ENCODE measurements around the gene PCBP3.
"Not testable (repeated sequence)": the region's sequence is repeated elsewhere in the genome, so short reads cannot be mapped to it uniquely, and the experiment has no call there.

The PCBP3 gene

DNA sequence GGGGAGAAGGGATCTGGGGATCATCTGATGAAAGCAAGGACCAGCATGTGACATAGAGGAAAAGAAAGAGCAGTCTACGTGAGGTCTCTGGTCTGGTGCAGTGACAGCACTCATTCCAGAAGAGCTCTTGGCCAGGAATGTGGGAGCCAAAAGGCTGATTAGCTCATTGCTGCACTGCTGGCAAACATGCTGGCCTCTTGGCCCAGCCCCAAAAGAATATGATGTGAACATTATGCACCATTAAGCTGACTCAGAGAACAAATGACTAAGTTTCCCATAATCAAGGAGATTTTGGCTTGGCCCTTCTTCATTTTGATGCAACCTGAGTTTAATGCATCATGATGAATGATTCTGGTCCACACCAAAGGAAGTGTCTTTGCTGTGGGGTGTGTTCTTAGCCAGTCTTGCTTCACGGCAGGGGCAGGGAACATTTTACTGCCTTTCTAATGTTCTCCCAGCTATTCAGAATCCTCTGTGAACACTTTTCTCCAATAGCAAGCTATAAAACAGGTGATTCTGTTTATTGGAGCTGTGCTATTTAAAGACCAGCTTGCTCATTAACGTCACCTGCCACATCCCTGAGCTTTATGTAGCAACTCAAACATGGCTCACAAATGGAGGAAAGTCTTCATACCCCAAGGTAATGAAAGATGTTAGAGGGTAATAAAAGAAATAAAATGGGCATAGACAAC is 55.1 kb downstream of the PCBP3 start:
- Histone ChIP-seq H3K27me3 (ENCODE audit: insufficient read depth, low read length) (peaks cover 3% of the 10 kb centered on the region), H3K4me1 (ENCODE audit: insufficient read depth, low read length) (no peaks in the 10 kb centered on the region), H2AFZ (ENCODE audit: low read depth, low read length) (no peak overlapping the region), H3K36me3 (ENCODE audit: insufficient read depth, low read length) (no peaks in the 10 kb centered on the region), H3K4me3 (ENCODE audit: low read length) (no peak overlapping the region), H3K9me3 (ENCODE audit: low read length) (no peaks in the 10 kb centered on the region)

DNA sequence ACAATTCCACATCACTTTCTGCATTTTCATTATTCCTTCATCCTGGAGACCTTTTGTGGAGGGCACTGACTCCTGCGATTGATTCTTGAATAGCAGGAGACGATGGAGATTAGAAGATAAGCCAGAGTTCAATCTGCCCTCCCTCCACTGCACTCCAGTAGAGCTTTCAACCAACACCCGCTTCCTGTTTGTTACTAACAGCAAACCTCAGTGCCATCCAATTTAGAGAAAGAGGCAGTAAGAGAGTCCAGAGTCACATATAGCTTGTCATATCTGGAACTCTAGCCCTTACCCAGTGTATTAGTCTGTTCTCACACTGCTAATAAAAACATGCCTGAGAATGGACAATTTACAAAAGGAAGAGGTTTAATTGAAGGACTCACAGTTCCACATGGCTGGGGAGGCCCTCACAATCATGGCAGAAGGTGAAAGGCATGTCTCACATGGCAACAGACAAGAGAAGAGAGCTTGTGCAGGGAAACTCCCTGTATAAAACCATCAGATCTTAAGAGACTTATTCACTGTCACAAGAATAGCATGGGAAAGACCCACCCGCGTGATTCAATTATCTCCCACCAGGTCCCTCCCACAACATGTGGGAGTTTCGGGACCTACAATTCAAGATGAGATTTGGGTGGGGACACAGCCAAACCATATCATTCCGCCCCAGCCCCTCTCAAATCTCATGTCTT is 55.9 kb downstream of the PCBP3 start:
- peaks cover 3% of the 10 kb centered on the region for H3K27me3 ChIP-seq (ENCODE audit: insufficient read depth, low read length)

DNA sequence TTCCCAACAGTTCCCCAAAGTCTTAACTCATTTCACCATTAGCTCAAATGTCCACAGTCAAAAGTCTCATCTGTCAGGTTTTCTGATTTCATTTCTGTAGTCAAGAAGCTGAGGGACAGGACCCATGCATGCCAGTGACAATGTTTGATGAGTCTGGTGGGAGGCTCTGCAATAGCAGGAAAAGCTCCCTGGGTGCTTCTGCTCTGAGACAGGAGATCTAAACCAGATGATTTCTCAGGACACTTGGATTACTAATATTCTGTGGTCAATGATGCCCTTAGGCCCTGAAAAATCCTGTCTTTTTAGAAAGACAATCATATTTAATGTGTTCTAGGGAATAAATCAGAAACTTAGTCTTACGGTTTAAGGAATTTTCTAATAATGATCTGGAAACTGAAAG is 56.4 kb downstream of the PCBP3 start:
- Histone ChIP-seq H3K36me3 (ENCODE audit: insufficient read depth, low read length) (no peaks in the 10 kb centered on the region), H3K9me3 (ENCODE audit: low read length) (no peaks in the 10 kb centered on the region)

More for the DNA sequence above, 55.9 kb downstream of the PCBP3 start:
- H2AFZ ChIP-seq (ENCODE audit: low read depth, low read length): no peak overlapping the region
- no peak overlapping the region for H3K4me3 ChIP-seq (ENCODE audit: low read length)
- H3K4me1 ChIP-seq (ENCODE audit: insufficient read depth, low read length): no peaks in the 10 kb centered on the region
- H3K9me3 ChIP-seq (ENCODE audit: low read length): no peaks in the 10 kb centered on the region
- H3K36me3 ChIP-seq (ENCODE audit: insufficient read depth, low read length): no peaks in the 10 kb centered on the region

DNA sequence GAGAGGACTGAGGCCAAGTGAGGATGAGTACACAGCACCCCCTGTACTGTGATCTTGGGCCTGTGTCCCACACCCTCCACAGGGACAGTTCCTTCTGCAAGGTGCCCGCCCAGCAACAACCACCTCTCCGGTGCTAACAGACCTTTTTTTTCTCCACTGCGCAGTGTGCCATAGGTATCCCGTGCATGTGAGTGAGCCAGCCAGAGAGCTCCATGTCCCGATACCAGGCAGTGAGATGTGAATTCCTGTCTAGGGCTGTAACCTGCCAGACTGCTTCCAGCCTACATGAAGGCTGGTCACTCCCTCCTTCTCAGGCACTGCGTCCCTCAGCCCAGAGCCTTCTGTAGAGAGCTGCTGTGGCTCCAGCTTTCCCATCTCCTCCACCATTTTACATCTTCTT is 56.9 kb downstream of the PCBP3 start:
- Histone ChIP-seq H3K36me3 (ENCODE audit: insufficient read depth, low read length) (no peaks in the 10 kb centered on the region), H3K27me3 (ENCODE audit: insufficient read depth, low read length) (peaks cover 3% of the 10 kb centered on the region), H3K9me3 (ENCODE audit: low read length) (no peaks in the 10 kb centered on the region), H3K4me3 (ENCODE audit: low read length) (no peak overlapping the region), H2AFZ (ENCODE audit: low read depth, low read length) (no peak overlapping the region), H3K4me1 (ENCODE audit: insufficient read depth, low read length) (no peaks in the 10 kb centered on the region)

More for the DNA sequence above, 56.4 kb downstream of the PCBP3 start:
- H3K27me3 ChIP-seq (ENCODE audit: insufficient read depth, low read length): peaks cover 3% of the 10 kb centered on the region
- no peak overlapping the region for H2AFZ ChIP-seq (ENCODE audit: low read depth, low read length)
- no peaks in the 10 kb centered on the region for H3K4me1 ChIP-seq (ENCODE audit: insufficient read depth, low read length)
- no peak overlapping the region for H3K4me3 ChIP-seq (ENCODE audit: low read length)

DNA sequence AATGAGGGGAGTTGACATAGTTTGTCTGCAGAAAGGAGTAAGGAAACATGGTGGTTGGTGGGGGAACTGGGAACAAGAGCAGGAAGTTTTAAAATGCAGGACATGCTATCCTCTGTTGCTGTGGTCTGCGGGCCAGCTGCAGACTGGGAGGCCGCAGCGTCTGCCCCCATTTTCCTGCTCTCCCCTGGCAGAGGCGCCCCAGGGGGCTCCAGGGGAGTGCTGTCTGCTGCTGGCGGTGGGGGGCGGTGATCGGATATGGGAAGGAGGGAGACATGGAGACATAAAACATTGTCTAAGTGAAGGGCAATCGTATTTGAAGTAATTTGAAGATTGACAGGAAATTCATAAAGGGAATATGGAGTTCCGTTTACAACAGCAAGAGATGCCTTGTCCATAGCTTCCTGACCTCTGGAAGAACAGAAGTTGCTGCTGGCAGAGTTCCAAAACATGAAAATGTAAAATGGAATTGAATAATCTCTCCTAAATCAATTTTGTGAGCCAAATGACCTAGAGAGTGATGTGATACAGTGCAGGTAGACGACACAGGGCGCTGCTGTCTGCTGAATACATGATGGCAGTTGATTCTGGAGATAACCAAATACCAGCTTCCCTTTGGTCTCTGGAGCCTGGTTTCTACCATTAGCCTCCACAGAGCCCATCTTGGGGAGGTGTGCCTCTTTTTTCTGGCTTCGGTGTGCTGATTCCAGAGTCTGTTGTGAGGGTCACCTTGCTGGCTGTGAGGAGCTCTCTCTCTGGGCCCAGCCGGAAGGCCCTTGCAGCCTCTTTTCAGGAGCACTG is 61.0 kb downstream of the PCBP3 start:
- H3K4me1 ChIP-seq (ENCODE audit: insufficient read depth, low read length): no peaks in the 10 kb centered on the region
- H3K4me3 ChIP-seq (ENCODE audit: low read length): no peak overlapping the region
- H2AFZ ChIP-seq (ENCODE audit: low read depth, low read length): no peak overlapping the region
- H3K36me3 ChIP-seq (ENCODE audit: insufficient read depth, low read length): no peaks in the 10 kb centered on the region
- no peaks in the 10 kb centered on the region for H3K9me3 ChIP-seq (ENCODE audit: low read length)
- no peaks in the 10 kb centered on the region for H3K27me3 ChIP-seq (ENCODE audit: insufficient read depth, low read length)

DNA sequence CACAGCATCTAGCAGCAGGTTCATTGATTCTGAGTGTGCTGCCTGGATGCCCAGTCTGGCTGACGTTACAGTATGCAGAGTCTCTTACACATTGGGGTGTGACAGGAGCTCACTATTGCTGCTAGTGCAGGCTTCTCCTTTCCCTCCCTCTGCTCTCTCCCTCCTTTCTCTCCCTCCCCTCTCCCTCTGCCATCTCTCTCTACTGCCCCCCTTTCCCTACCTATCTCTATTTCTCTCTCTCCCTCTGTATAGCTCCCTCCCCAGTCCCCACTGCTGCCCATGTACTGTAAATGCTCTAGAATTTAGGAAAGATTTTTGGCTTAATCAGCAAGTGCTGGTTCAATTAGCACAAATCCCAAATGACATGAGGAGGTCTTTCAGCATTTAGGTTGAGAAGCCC is 62.8 kb downstream of the PCBP3 start:
- H3K36me3 ChIP-seq (ENCODE audit: insufficient read depth, low read length): no peaks in the 10 kb centered on the region
- H3K27me3 ChIP-seq (ENCODE audit: insufficient read depth, low read length): no peaks in the 10 kb centered on the region
- H3K4me1 ChIP-seq (ENCODE audit: insufficient read depth, low read length): no peaks in the 10 kb centered on the region
- H3K4me3 ChIP-seq (ENCODE audit: low read length): no peak overlapping the region
- no peak overlapping the region for H2AFZ ChIP-seq (ENCODE audit: low read depth, low read length)
- H3K9me3 ChIP-seq (ENCODE audit: low read length): no peaks in the 10 kb centered on the region

DNA sequence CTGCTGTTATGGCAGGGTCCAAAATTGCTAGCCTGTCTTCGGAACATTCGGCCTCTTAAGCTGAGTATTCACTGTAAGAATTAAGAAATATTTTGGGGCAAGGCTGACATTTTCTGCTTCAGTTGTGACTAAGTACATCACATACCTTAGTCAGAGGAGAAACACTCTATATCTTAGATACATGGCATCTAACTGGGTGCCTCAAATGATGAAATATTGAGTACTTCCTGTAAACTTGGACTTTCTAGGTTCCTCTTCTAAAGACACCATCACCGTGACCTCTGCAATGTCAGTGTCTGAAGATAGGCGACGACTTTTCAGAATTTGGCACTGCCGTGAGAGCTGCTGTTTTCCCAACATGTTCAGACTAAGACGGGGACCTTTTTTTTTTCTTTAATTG is 65.6 kb downstream of the PCBP3 start:
- H3K4me1 ChIP-seq (ENCODE audit: insufficient read depth, low read length): no peaks in the 10 kb centered on the region
- H3K4me3 ChIP-seq (ENCODE audit: low read length): no peak overlapping the region
- no peaks in the 10 kb centered on the region for H3K36me3 ChIP-seq (ENCODE audit: insufficient read depth, low read length)
- H3K27me3 ChIP-seq (ENCODE audit: insufficient read depth, low read length): no peaks in the 10 kb centered on the region
- no peak overlapping the region for H2AFZ ChIP-seq (ENCODE audit: low read depth, low read length)
- H3K9me3 ChIP-seq (ENCODE audit: low read length): no peaks in the 10 kb centered on the region

DNA sequence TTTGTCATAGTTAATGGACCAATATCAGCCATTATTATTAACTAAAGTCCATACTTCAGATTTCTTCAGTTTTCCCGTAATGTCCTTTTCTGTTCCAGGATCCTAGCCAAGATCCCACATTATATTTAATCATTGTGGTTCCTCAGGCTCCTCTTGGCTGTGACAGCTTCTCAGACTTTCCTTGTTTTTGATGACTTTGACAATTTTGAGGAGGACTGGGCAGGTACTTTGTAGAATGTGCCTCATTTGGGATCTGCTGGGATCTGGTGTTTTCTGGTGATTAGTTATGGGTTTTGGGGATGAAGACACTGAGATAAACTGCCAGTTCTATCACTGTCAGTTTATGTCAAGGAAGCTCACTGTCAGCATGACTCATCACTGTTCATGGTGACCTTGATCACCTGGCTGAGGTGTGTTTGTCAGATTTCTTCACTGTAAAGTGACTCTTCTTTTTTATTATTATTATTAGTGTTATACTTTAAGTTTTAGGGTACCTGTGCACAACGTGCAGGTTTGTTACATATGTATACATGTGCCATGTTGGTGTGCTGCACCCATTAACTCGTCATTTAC is 66.3 kb downstream of the PCBP3 start:
- no peaks in the 10 kb centered on the region for H3K27me3 ChIP-seq (ENCODE audit: insufficient read depth, low read length)
- no peaks in the 10 kb centered on the region for H3K9me3 ChIP-seq (ENCODE audit: low read length)
- no peaks in the 10 kb centered on the region for H3K4me1 ChIP-seq (ENCODE audit: insufficient read depth, low read length)
- H3K36me3 ChIP-seq (ENCODE audit: insufficient read depth, low read length): no peaks in the 10 kb centered on the region
- no peak overlapping the region for H3K4me3 ChIP-seq (ENCODE audit: low read length)
- no peak overlapping the region for H2AFZ ChIP-seq (ENCODE audit: low read depth, low read length)

DNA sequence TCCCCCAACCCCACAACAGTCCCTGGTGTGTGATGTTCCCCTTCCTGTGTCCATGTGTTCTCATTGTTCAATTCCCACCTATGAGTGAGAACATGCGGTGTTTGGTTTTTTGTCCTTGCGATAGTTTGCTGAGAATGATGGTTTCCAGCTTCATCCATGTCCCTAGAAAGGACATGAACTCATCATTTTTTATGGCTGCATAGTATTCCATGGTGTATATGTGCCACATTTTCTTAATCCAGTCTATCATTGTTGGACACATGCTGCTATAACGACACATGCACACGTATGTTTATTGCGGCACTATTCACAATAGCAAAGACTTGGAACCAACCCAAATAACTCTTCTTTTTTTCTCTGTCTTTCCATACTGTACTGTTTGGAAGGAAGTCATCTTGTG is 66.8 kb downstream of the PCBP3 start:
- H3K9me3 ChIP-seq (ENCODE audit: low read length); H3K27me3 ChIP-seq (ENCODE audit: insufficient read depth, low read length); H3K4me1 ChIP-seq (ENCODE audit: insufficient read depth, low read length); H2AFZ ChIP-seq (ENCODE audit: low read depth, low read length); H3K36me3 ChIP-seq (ENCODE audit: insufficient read depth, low read length); H3K4me3 ChIP-seq (ENCODE audit: low read length): not testable (repeated sequence)

DNA sequence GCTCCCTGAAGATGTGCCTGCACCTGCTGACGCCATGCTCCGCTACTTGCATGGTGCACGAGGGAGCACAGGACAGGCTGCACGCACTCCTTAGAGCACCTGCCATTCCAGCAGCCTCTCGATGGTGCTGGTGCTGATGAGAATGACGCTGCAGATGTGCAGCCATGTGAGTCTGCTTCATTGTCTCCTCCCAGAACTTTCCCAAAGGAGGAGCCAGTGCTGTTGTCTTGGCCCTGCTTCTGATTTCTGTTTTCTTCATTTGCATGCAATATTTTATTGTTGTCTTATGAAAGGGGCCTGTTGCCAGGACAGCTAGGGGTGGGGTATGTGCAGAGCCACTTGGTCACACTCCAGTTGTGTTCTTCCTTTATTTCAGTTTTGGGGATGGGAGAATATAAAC is 70.1 kb downstream of the PCBP3 start:
- Histone ChIP-seq H2AFZ (ENCODE audit: low read depth, low read length) (no peak overlapping the region), H3K27me3 (ENCODE audit: insufficient read depth, low read length) (no peaks in the 10 kb centered on the region), H3K36me3 (ENCODE audit: insufficient read depth, low read length) (no peaks in the 10 kb centered on the region), H3K4me3 (ENCODE audit: low read length) (no peak overlapping the region), H3K4me1 (ENCODE audit: insufficient read depth, low read length) (no peaks in the 10 kb centered on the region), H3K9me3 (ENCODE audit: low read length) (no peaks in the 10 kb centered on the region)

DNA sequence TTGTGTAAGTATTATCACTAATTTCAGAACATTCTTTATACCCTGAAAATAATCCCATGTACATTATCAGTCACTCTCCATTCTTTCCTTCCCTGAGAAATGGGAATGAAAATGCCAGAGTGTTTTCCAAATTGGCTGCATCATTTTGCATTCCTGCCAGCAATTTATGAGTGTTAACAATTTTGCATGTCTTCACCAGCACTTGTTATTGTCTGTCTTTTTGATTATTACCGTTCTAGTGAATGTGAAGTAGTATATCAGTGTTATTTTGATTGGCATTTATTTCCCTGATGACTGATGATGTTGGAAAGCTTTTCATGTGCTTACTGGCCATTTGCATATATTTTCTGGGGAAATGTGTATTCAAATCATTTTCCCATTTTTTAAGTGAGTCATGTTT is 71.9 kb downstream of the PCBP3 start:
- no peaks in the 10 kb centered on the region for H3K9me3 ChIP-seq (ENCODE audit: low read length)
- no peak overlapping the region for H2AFZ ChIP-seq (ENCODE audit: low read depth, low read length)
- no peaks in the 10 kb centered on the region for H3K27me3 ChIP-seq (ENCODE audit: insufficient read depth, low read length)
- H3K36me3 ChIP-seq (ENCODE audit: insufficient read depth, low read length): no peaks in the 10 kb centered on the region
- H3K4me1 ChIP-seq (ENCODE audit: insufficient read depth, low read length): no peaks in the 10 kb centered on the region
- no peak overlapping the region for H3K4me3 ChIP-seq (ENCODE audit: low read length)

DNA sequence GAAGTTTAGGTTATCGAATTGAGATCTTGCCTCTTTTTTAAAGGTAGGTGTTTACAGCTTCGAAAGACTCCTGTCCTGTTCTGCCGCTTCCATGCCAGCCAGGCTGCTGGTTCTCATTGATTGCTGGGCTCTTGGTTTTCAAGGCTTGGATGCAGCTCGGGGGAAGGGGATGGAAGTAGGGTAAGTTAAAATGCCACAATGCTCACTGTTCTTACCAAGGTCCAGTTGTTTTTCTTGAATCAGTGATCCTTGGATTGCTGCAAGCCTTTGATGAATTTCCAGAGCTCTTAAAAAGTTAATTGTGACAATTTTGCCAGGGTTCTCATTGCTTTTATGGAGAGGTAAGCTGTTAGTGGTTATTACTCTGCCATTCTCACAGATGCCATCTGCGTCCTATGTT is 74.9 kb downstream of the PCBP3 start:
- Histone ChIP-seq H3K9me3 (ENCODE audit: low read length) (no peaks in the 10 kb centered on the region), H3K4me3 (ENCODE audit: low read length) (no peak overlapping the region), H3K4me1 (ENCODE audit: insufficient read depth, low read length) (no peaks in the 10 kb centered on the region), H2AFZ (ENCODE audit: low read depth, low read length) (no peak overlapping the region), H3K27me3 (ENCODE audit: insufficient read depth, low read length) (no peaks in the 10 kb centered on the region), H3K36me3 (ENCODE audit: insufficient read depth, low read length) (no peaks in the 10 kb centered on the region)

DNA sequence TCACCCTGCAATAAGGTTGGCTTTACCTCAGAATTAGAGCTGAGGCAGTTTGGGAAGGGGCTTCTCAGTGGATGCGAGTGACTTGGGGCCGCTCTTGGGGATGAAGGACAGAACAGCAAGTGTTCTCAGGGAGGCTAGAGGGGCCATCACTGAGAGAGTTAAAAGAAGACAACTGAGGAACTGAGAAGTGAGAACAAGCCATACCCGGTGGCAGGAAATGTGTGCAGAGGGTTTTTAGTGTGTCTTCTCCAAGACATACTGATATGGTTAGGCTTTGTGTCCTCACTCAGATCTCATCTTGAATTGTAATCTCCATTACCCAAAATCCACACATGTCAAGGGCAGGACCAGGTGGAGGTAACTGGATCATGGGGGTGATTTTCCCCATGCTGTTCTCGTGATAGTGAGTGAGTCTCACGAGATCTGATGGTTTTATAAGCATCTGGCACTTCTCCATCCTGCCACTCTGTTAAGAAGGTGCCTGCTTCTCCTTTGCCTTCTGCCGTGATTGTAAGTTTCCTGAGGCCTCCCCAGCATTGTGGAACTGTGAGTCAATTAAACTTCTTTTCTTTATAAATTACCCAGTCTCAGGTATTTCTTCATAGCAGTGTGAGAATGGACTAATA is 75.8 kb downstream of the PCBP3 start:
- H3K9me3 ChIP-seq (ENCODE audit: low read length): no peaks in the 10 kb centered on the region
- H2AFZ ChIP-seq (ENCODE audit: low read depth, low read length): no peak overlapping the region
- no peaks in the 10 kb centered on the region for H3K4me1 ChIP-seq (ENCODE audit: insufficient read depth, low read length)
- H3K4me3 ChIP-seq (ENCODE audit: low read length): no peak overlapping the region
- H3K36me3 ChIP-seq (ENCODE audit: insufficient read depth, low read length): no peaks in the 10 kb centered on the region
- H3K27me3 ChIP-seq (ENCODE audit: insufficient read depth, low read length): no peaks in the 10 kb centered on the region

Data from neuron (in vitro differentiated cells).